Measurements from ENCODE around the gene RNF146. TPM values are rescaled to one million over a fixed set of nuclear protein-coding genes. Genes with fewer than 3 reads are reported as not detected.

The RNF146 gene
- polyA plus RNA-seq, 1 donor (not counting 4 experiments of a cell fraction or from before 2014, with no cell fraction given) = 36.6 TPM

DNA sequence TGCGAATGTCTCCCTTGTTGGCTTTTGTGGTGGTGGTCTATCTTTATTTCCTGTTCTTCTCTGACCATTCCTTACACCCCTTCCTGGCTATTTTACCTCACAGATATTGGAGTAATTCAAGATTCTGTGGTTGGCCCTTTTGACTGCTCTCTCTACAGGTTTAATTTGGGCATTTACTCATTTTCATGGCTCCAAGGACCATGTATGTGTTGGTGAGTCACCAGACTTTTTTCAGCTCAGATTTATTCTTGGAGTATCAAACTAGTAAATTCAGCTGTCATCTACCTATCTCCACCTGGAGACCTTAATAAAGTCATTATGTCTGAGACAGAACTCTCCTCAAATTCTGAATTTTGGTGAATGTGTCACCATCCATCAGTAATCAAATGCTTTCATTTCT lies 15.5 kb downstream of the RNF146 start:
- Histone ChIP-seq H3K9me3 (ENCODE audit: control insufficient read depth, low read depth, low read length) (no peaks in the 10 kb centered on the region), H3K27ac (ENCODE audit: control insufficient read depth, insufficient read depth, low read length) (no peak overlapping the region), H3K4me1 (ENCODE audit: control insufficient read depth, extremely low read depth, insufficient read depth, low read length) (no peaks in the 10 kb centered on the region), H3K36me3 (ENCODE audit: control insufficient read depth in 2 of 2, extremely low read depth in 1 of 2, insufficient read depth in 2 of 2, low read length in 2 of 2) (peaks cover 0 to 7% of the 10 kb centered on the region in 2 experiments), H3K9ac (ENCODE audit: control insufficient read depth, extremely low read depth, insufficient read depth, low read length) (no peak overlapping the region), H3K9me1 (ENCODE audit: control insufficient read depth, extremely low read depth, insufficient read depth, low read length) (no peaks in the 10 kb centered on the region), H4K20me1 (ENCODE audit: control insufficient read depth, extremely low read depth, insufficient read depth, low read length) (no peaks in the 10 kb centered on the region), H3K4me3 (ENCODE audit: control insufficient read depth in 2 of 3, extremely low read depth in 1 of 3, insufficient read depth in 2 of 3, low read depth in 1 of 3, low read length in 3 of 3) (no peak overlapping the region), H2AFZ (ENCODE audit: control insufficient read depth, low read length) (no peak overlapping the region), H3K4me2 (ENCODE audit: control insufficient read depth, extremely low read depth, insufficient read depth, low read depth, low read length) (no peak overlapping the region), H3K27me3 (ENCODE audit: control insufficient read depth, extremely low read depth, insufficient read depth, low read length) (no peaks in the 10 kb centered on the region), H3K79me2 (ENCODE audit: control insufficient read depth, insufficient read depth, low read length) (no peaks in the 10 kb centered on the region)
- dilution Hi-C loops (cut with MboI; ENCODE audit: extremely low pct_ligation_motif_present, low sequenced_read_pairs) = no loop called here
- no peak for TF ChIP-seq CTCF (optimal IDR thresholded peaks at IDR 0.05 in 1 of 3, IDR thresholded peaks at IDR 0.05 in 1 of 3, conservative IDR thresholded peaks at IDR 0.05 in 1 of 3; ENCODE audit: extremely low read depth in 1 of 3, insufficient read depth in 2 of 3, low read length in 3 of 3)
- no peak for TF ChIP-seq EZH2 (IDR thresholded peaks at IDR 0.05; ENCODE audit: low read length)
- FAIRE-seq (no peak), DNase-seq (ENCODE audit: low read depth, low spot score) (no peak)

DNA sequence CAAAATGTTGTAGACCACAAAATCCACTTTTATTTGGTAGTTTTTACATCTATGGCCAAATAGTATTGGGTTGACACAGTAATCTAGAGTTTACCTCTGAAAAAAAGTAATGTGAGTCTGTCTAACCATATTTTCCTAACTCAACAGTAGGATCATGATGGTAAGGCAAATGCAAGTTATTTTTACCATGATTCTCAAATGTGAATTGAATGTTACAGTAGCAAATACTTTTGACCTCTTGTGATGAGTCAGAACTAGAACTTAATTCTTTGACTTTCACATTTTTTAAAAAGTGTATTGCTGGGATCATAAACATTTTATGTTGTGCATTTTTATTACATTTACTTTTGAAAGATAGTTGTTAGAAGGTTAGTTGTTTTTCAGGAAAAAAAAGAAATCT lies 22.0 kb downstream of the RNF146 start:
- no peak overlapping the region for H3K27ac ChIP-seq (ENCODE audit: control insufficient read depth, insufficient read depth, low read length)
- H2AFZ ChIP-seq (ENCODE audit: control insufficient read depth, low read length) = no peak overlapping the region
- no peaks in the 10 kb centered on the region for H3K4me1 ChIP-seq (ENCODE audit: control insufficient read depth, extremely low read depth, insufficient read depth, low read length)
- H4K20me1 ChIP-seq (ENCODE audit: control insufficient read depth, extremely low read depth, insufficient read depth, low read length) = no peaks in the 10 kb centered on the region
- H3K79me2 ChIP-seq (ENCODE audit: control insufficient read depth, insufficient read depth, low read length) = no peaks in the 10 kb centered on the region
- no peaks in the 10 kb centered on the region for H3K9me1 ChIP-seq (ENCODE audit: control insufficient read depth, extremely low read depth, insufficient read depth, low read length)
- H3K36me3 ChIP-seq (ENCODE audit: control insufficient read depth in 2 of 2, extremely low read depth in 1 of 2, insufficient read depth in 2 of 2, low read length in 2 of 2) = peaks cover 0 to 10% of the 10 kb centered on the region in 2 experiments
- H3K9me3 ChIP-seq (ENCODE audit: control insufficient read depth, low read depth, low read length) = no peaks in the 10 kb centered on the region
- no peak for DNase-seq (ENCODE audit: low read depth, low spot score)
- no peak for TF ChIP-seq CTCF (optimal IDR thresholded peaks at IDR 0.05 in 1 of 3, IDR thresholded peaks at IDR 0.05 in 1 of 3, conservative IDR thresholded peaks at IDR 0.05 in 1 of 3; ENCODE audit: extremely low read depth in 1 of 3, insufficient read depth in 2 of 3, low read length in 3 of 3)
- TF ChIP-seq EZH2 (IDR thresholded peaks at IDR 0.05; ENCODE audit: low read length) = no peak
- H3K27me3 ChIP-seq (ENCODE audit: control insufficient read depth, extremely low read depth, insufficient read depth, low read length) = no peaks in the 10 kb centered on the region
- FAIRE-seq = peak; percentile 56
- no peak overlapping the region for H3K9ac ChIP-seq (ENCODE audit: control insufficient read depth, extremely low read depth, insufficient read depth, low read length)
- dilution Hi-C loops (cut with MboI; ENCODE audit: extremely low pct_ligation_motif_present, low sequenced_read_pairs) = no loop called here
- no peak overlapping the region for H3K4me2 ChIP-seq (ENCODE audit: control insufficient read depth, extremely low read depth, insufficient read depth, low read depth, low read length)
- H3K4me3 ChIP-seq (ENCODE audit: control insufficient read depth in 2 of 3, extremely low read depth in 1 of 3, insufficient read depth in 2 of 3, low read depth in 1 of 3, low read length in 3 of 3) = no peak overlapping the region
